Lung (tissue), 16 donors: ENCODE measurements around the gene OR2D2. TPM values are rescaled to one million over a fixed set of nuclear protein-coding genes. Genes with fewer than 3 reads are reported as not detected.

Experiments
- ATAC-seq: fragments of 200-7000 bp; cut with Tn5 transposase; one replicate; pipeline ENCODE4 v1.9.1; 2020; ENCODE audit warnings: moderate number of reproducible peaks; ENCODE audit not compliant: insufficient read depth, low FRiP score
- DNase-seq, 3 donors: peaks; one replicate each; pipeline ENCODE4 v3.0.0-alpha.2; 2013 to 2017
- H3K27ac ChIP-seq, 2 donors: one replicate each; pipeline ENCODE4 v1.5.1; 2013; ENCODE audit warnings: mild to moderate bottlenecking in 2 of 2, moderate library complexity in 2 of 2, control low read depth in 1 of 2, inconsistent platforms in 1 of 2, low read depth in 1 of 2, low read length in 1 of 2
- H3K27me3 ChIP-seq, 3 donors: one replicate each; pipeline ENCODE4 v1.5.1; 2013; ENCODE audit warnings: low read length in 2 of 3; ENCODE audit not compliant: control insufficient read depth in 3 of 3, insufficient read depth in 3 of 3
- H3K36me3 ChIP-seq, 4 donors: one replicate each; pipeline ENCODE4 v1.5.1; 2013; ENCODE audit warnings: low read length in 4 of 4, mild to moderate bottlenecking in 1 of 4, moderate library complexity in 1 of 4; ENCODE audit not compliant: control insufficient read depth in 4 of 4, insufficient read depth in 4 of 4
- H3K4me1 ChIP-seq, 5 donors: one replicate each; pipeline ENCODE4 v1.5.1; 2013; ENCODE audit warnings: low read length in 5 of 5, mild to moderate bottlenecking in 2 of 5, moderate library complexity in 1 of 5; ENCODE audit not compliant: control insufficient read depth in 5 of 5, insufficient read depth in 5 of 5
- H3K4me3 ChIP-seq: one replicate; pipeline ENCODE4 v1.5.1; 2013; ENCODE audit warnings: mild to moderate bottlenecking, control low read depth, moderate library complexity
- H3K9ac ChIP-seq, 2 donors: one replicate each; pipeline ENCODE4 v1.5.1; 2013; ENCODE audit warnings: low read length in 2 of 2, control low read depth in 1 of 2; ENCODE audit not compliant: insufficient read depth in 1 of 2
- H3K9me3 ChIP-seq, 4 donors: one replicate each; pipeline ENCODE4 v1.5.1; 2013; ENCODE audit warnings: low read length in 3 of 4, mild to moderate bottlenecking in 1 of 4, moderate library complexity in 1 of 4; ENCODE audit not compliant: control insufficient read depth in 4 of 4, insufficient read depth in 3 of 4
- WGBS, 2 donors: extraction: QIAGEN DNeasy Blood & Tissue Kit; methylation state at CpG; one replicate each; pipeline ENCODE4 v1.1.7; 2013; 5-methylcytosine and 5-hydroxymethylcytosine counted together
- long read RNA-seq, 5 donors: transcript quantifications; one replicate each; lab custom pipeline, GENCODE V29; 2026
- polyA plus RNA-seq, 2 donors: library from polyadenylated mRNA; stranded (reverse); fragments of 200-250 nt; gene quantifications; one replicate each; pipeline ENCODE4 v1.2.1, GENCODE V29; 2013
- total RNA-seq, 2 donors: library from RNA; depleted of rRNA in 1 of 2; stranded (reverse); fragments of >200 nt in 1 of 2; gene quantifications; one replicate each; pipeline ENCODE4 v1.2.1, GENCODE V29; 2014 to 2021
- TF ChIP-seq, protein P1 (sequence below): IDR thresholded peaks from 2 replicates; pipeline ENCODE4 v1.5.1; 2012; ENCODE audit warnings: mild to moderate bottlenecking; ENCODE audit errors: control extremely low read depth, extremely low read depth
- donor health status: control.
- donor health status: control.
- donor health status: Bipolar disorder and iron deficiency.
- donor health status: healthy.
- donor health status: DM: yes; HTN: yes; CAD: no.

The OR2D2 gene, protein sequence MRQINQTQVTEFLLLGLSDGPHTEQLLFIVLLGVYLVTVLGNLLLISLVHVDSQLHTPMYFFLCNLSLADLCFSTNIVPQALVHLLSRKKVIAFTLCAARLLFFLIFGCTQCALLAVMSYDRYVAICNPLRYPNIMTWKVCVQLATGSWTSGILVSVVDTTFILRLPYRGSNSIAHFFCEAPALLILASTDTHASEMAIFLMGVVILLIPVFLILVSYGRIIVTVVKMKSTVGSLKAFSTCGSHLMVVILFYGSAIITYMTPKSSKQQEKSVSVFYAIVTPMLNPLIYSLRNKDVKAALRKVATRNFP
- under 1 TPM in 1 of 2 donors, not detected in 1; 0.25 TPM for total RNA-seq
- not detected for polyA plus RNA-seq
- long read RNA-seq, donor 1 = 0 reads
- long read RNA-seq, donor 2 = 0 reads
- long read RNA-seq, donor 3 = 0 reads
- long read RNA-seq, donor 4 = 0 reads
- long read RNA-seq, donor 5 = 0 reads

DNA sequence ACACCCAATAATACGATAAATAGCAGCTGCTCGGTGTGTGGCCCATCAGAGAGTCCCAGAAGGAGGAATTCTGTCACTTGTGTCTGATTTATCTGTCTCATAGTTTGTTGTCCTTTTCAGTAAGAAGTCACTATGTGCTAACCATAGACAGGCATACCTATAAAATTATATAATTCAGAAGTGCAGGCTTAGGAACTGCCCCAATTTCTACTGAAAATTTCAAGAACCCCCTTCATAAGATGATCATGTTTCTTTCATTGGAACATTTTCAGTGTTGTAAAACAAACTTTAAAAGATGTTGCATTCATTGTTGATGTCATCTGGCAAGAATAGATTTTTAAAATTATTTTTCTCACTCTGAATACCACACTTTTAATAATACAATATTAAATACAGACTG is at the start of gene OR2D2:
TSS of gene OR2D2 (minus strand) at position 101 of the 400 bp plus-strand sequence. CDS start at position 101, 0 bp downstream.
- Histone ChIP-seq H3K27ac (no peak within 1 kb of the TSS), H3K36me3 (no peaks in the 10 kb centered on the region), H3K9ac (no peak within 1 kb of the TSS), H3K4me3 (no peak within 1 kb of the TSS), H3K9me3 (no peaks in the 10 kb centered on the region), H3K27me3 (no peaks in the 10 kb centered on the region), H3K4me1 (no peaks in the 10 kb centered on the region)
- no peak for DNase-seq
- TF ChIP-seq, protein P1, sequence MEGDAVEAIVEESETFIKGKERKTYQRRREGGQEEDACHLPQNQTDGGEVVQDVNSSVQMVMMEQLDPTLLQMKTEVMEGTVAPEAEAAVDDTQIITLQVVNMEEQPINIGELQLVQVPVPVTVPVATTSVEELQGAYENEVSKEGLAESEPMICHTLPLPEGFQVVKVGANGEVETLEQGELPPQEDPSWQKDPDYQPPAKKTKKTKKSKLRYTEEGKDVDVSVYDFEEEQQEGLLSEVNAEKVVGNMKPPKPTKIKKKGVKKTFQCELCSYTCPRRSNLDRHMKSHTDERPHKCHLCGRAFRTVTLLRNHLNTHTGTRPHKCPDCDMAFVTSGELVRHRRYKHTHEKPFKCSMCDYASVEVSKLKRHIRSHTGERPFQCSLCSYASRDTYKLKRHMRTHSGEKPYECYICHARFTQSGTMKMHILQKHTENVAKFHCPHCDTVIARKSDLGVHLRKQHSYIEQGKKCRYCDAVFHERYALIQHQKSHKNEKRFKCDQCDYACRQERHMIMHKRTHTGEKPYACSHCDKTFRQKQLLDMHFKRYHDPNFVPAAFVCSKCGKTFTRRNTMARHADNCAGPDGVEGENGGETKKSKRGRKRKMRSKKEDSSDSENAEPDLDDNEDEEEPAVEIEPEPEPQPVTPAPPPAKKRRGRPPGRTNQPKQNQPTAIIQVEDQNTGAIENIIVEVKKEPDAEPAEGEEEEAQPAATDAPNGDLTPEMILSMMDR = no peak
- 90 to 96% methylated on average over 2 of the region's 2 CpGs for WGBS, 2 donors
- ATAC-seq = no peak

DNA sequence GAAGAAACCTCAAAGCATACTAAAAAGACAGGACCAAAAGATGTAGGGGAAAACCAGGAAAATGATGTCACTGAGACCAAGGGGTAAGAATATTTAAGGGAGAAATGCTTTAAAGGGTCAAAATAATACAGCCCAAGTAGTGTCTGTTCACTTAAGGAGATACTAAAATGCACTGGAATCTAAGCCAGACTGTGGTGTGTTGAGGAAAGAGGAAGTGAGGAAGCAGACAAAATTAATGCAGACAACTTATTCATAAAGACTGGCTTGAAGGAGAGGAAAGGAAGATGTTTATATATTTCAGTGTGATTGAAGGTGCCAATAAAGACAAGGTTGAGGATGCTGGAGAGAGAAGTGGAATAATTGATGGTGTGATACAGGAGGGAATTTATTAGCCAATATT is 49.7 kb upstream of the OR2D2 start:
- H3K27ac ChIP-seq = no peak overlapping the region
- DNase-seq (no peak), ATAC-seq (no peak)
- H3K4me3 ChIP-seq = no peak overlapping the region
- H3K27me3 ChIP-seq = no peaks in the 10 kb centered on the region
- no peaks in the 10 kb centered on the region for H3K36me3 ChIP-seq
- H3K9ac ChIP-seq = no peak overlapping the region
- no peaks in the 10 kb centered on the region for H3K9me3 ChIP-seq
- H3K4me1 ChIP-seq = no peaks in the 10 kb centered on the region
- TF ChIP-seq, protein P1 = no peak

GRCh38 chr11:6932145-6932544 is 39.8 kb upstream of the OR2D2 start:
- no peak for ATAC-seq
- WGBS, 2 donors = 80 to 88% methylated on average over 7 of the region's 7 CpGs
- Histone ChIP-seq H3K4me1 (peaks cover 0 to 5% (median 0%) of the 10 kb centered on the region in 5 donors), H3K4me3 (no peak overlapping the region), H3K9me3 (no peaks in the 10 kb centered on the region), H3K27ac (no peak overlapping the region), H3K9ac (no peak overlapping the region), H3K36me3 (no peaks in the 10 kb centered on the region), H3K27me3 (peaks cover 0 to 4% (median 0%) of the 10 kb centered on the region in 3 donors)
- TF ChIP-seq, protein P1 = no peak
- no peak for DNase-seq
